ENCODE data around the gene DTNB. TPM values are rescaled to one million over a fixed set of nuclear protein-coding genes. Genes with fewer than 3 reads are reported as not detected.

Gene DTNB
- total RNA-seq, 1 donor from 2014 or later, result 26.2 TPM

DNA sequence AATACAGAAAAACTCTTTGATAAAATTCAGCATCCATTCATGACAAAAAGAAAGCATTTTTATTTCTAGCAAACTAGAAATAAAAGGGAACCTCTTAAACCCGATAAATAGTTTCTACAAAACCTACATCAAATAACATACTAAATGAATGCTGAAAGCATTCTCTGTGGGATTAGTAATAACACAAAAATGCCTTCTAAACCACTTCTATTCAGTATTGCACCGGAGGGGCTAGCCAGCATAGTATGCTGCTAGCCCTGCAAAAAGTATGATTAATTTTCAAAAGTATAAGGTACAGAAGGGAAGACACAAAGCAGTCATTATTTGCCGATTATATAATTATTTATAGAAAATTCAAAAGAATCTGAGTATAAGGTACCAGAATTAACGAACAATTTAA, 145.2 kb downstream of the DTNB start:
- ATAC-seq, result no peak
- intact Hi-C loops (cut with DNase I), result no loop called here

GRCh38 chr2:25524507-25524906, 148.9 kb downstream of the DTNB start:
- ATAC-seq (no peak), DNase-seq (ENCODE audit: low spot score) (no peak)
- intact Hi-C loops (cut with DNase I), result no loop called here

More for the DNA sequence above, 145.2 kb downstream of the DTNB start:
- DNase-seq (ENCODE audit: low spot score), result no peak

GRCh38 chr2:25523060-25523459, 150.3 kb downstream of the DTNB start:
- DNase-seq (ENCODE audit: low spot score), result no peak
- ATAC-seq, result no peak
- intact Hi-C loops (cut with DNase I), result no loop called here

- ATAC-seq, result peak; percentile 79
- intact Hi-C loops (cut with DNase I), result no loop called here
- DNase-seq (ENCODE audit: low spot score), result no peak
These were observed 151.6 kb downstream of the DTNB start for GRCh38 chr2:25521665-25522387.

DNA sequence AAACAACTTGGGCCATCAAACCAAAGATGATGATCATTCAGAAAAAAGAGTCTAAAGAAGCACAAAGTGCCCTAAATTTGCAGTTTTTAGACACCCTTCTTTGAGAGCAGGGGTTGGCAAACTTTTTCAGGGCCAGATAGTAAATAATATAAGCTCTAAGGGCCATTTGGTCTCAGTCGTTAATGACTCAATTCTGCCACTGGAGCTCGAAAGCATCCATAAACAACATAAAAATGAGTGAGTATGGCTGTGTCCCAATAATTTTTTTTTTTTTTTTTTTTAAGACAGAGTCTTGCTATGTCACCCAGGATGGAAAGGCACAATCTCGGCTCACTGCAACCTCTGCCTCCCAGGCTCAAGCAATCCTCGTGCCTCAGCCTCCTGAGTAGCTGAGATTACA, 152.3 kb downstream of the DTNB start:
- no peak for DNase-seq (ENCODE audit: low spot score)
- ATAC-seq, result no peak
- intact Hi-C loops (cut with DNase I), result no loop called here

DNA sequence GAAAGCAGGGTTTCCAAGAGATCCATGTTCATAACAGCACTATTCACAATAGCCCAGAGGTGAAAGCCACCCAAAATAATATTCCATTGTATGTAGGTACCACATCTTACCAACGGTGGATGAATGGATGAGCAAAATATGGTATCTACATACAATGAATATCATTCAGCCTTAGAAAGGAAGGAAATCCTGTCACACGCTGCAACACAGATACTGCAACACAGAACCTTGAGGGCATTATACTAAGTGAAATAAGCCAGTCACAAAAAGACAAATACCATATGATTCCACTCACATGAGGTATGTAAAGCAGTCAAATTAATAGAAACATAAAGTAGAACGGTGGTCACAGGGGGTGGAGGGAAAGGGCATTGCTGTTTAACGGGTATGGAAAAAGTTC, 155.7 kb downstream of the DTNB start:
- ATAC-seq (no peak), DNase-seq (ENCODE audit: low spot score) (no peak)
- intact Hi-C loops (cut with DNase I), result no loop called here

- intact Hi-C loops (cut with DNase I), result no loop called here
- DNase-seq (ENCODE audit: low spot score) (no peak), ATAC-seq (no peak)
These were observed 159.2 kb downstream of the DTNB start for GRCh38 chr2:25514043-25514637.

DNA sequence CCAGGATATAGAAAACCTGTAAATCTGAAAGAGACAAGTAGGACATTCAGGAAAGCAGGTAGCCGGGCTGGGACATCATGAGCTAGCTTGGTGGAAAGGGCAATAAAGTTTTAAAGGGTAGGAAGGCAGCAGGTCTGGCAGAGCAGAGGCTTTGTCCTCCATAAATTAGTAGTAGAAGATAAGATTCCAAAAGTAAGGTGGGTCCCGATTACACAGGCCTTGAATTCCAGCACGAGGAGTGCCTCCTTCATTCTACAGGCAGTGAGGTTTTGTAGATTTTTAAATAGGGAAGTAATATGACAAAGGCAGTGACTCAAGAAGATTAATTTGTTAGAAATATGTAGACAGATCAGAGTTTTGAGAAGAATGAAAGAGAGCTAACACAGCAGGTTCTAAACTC, 160.7 kb downstream of the DTNB start:
- ATAC-seq, result no peak

GRCh38 chr2:25506226-25506625, 167.2 kb downstream of the DTNB start:
- ATAC-seq, result no peak
- DNase-seq (ENCODE audit: low spot score), result no peak
- intact Hi-C loops (cut with DNase I), result no loop called here

More for the DNA sequence above, 160.7 kb downstream of the DTNB start:
- no peak for DNase-seq (ENCODE audit: low spot score)
- intact Hi-C loops (cut with DNase I), result no loop called here

DNA sequence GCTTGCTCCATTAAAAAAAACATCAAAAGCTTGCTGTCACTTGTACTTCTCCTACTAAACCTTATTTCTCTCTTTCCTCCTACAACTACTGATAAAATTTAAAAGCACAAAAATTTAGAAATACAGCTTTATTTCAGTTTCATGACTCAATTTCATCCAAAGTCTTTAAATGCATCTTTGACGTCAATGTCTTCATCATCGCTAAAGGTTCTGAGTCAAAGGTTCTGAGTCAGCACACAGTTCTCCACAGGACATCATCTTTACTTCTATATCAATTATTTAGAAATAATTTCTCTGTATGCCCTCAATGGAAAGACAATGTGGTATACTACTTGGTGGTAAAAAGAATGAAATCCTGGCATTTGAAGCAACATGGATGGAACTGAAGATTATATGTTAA, 167.8 kb downstream of the DTNB start:
- intact Hi-C loops (cut with DNase I), result no loop called here
- DNase-seq (ENCODE audit: low spot score), result no peak
- ATAC-seq, result no peak

- DNase-seq (ENCODE audit: low spot score) (no peak), ATAC-seq (no peak)
- intact Hi-C loops (cut with DNase I), result no loop called here
These were observed 168.2 kb downstream of the DTNB start for GRCh38 chr2:25505182-25505581.

GRCh38 chr2:25504266-25504665, 169.1 kb downstream of the DTNB start:
- intact Hi-C loops (cut with DNase I), result no loop called here
- ATAC-seq (no peak), DNase-seq (ENCODE audit: low spot score) (no peak)

GRCh38 chr2:25499157-25499556, 174.2 kb downstream of the DTNB start:
- DNase-seq (ENCODE audit: low spot score), result no peak
- ATAC-seq, result no peak
- intact Hi-C loops (cut with DNase I), result no loop called here

DNA sequence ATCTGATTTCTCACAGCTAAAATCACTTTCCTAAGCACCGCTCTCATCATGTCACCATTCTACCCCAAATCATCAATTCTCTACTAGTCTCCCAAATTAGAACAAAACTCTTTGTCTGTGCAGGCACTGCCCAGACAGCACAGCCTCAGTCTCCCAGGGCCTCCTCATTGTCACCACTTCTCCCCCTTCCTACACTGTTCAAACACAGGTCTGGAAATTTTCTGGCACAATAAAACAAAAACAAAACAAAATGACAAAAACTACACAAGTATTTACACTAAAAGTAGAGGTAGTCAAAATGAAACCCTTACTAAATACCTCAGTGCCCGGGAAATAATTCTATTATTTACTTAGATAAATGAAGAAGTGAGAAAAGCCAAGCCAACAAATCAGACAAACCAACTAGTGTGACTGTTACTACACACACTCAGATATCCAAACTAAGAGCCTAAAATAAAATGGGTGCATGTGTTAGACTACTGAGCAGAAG, 175.4 kb downstream of the DTNB start:
- ATAC-seq (no peak), DNase-seq (ENCODE audit: low spot score) (no peak)
- intact Hi-C loops (cut with DNase I), result no loop called here

GRCh38 chr2:25497229-25497917, 176.0 kb downstream of the DTNB start:
- intact Hi-C loops (cut with DNase I), result no loop called here
- no peak for ATAC-seq
- no peak for DNase-seq (ENCODE audit: low spot score)

DNA sequence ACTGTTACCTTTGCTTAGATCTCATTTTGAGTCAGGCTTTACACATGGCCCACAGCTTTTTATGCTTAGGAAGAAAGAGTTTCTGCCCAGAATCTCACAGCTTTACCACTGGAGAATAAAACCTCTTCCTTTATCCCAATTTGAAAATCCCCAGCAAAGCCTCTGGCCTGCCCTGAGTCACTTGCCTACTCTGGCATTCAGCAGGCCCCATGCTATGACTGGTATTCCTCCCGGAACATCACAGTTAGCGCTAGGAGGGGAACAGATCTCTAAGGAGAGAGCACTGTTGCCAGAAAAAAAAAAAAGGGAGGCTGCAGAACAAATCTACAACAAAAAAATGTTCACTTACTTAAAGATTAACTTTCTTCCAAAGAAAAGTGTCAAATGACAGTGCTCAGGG, 178.8 kb downstream of the DTNB start:
- no peak for ATAC-seq
- intact Hi-C loops (cut with DNase I), result no loop called here
- no peak for DNase-seq (ENCODE audit: low spot score)

- no peak for DNase-seq (ENCODE audit: low spot score)
- no peak for ATAC-seq
- intact Hi-C loops (cut with DNase I), result no loop called here
These were observed 180.2 kb downstream of the DTNB start for GRCh38 chr2:25493207-25493606.

DNA sequence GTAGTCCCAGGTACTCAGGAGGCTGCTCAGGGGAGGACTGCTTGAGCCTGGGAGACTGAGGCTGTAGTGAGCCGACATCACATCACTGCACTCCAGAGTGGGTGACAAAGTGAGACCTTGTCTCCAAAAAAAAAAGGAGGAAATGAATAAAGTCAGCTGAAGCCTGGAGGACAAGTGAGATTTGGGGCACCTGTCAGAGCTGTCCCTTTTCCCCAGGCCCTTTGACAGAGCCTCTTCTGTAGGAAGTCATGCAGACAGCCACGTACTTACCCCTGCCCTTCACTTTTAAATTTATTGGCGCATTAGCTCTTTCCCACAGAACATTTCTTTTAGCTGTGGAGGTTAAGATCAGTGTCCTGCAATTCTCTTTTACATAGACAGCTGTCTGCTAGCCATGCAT, 180.7 kb downstream of the DTNB start:
- intact Hi-C loops (cut with DNase I), result no loop called here
- DNase-seq (ENCODE audit: low spot score), result no peak
- ATAC-seq, result no peak

DNA sequence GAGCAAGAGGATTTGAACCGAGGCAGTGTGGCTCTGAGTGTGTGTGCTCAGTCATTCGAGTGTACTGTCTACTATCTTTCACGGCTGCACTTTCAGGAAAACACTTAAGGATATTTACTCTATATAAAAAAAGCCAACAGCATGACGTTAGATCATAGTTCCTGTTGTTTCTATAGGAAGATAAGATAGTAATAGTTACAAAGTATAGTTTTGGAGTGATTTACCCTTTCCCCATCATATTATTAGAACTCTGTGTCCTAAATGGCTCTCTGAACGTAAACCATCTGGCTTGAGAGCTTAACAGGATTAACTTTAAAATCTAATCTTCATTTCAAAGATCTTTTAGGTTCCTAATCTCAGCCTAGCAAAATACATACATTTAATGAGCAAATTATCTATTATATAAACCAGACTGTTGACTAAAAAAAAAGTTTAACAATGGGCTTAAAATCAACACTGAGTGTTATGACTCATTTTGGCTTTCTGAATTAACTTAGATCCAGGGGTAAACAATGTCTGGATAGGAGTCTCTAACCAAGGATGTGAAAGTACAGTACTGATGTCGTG, 181.3 kb downstream of the DTNB start:
- DNase-seq (ENCODE audit: low spot score) (no peak), ATAC-seq (no peak)
- intact Hi-C loops (cut with DNase I), result no loop called here

Measured in sciatic nerve (tissue), 2 donors.